Activated naive CD8-positive, alpha-beta T cell treated with anti-CD3 and anti-CD28 coated beads, Interleukin-2, amount 10 ng/mL, durations not matched to agents 7 days and 5 days (primary cell): ENCODE results near the gene OR10W1. TPM values are rescaled to one million over a fixed set of nuclear protein-coding genes. Genes with fewer than 3 reads are reported as not detected.

ENCODE experiments used
- ATAC-seq: fragments of 150-1000 bp; cut with Tn5 transposase; one replicate; pipeline ENCODE4 v1.10.0; 2021; ENCODE audit warnings: low read depth, moderate library complexity
- POLR2A ChIA-PET: fragments of 350-600 bp; sonication (Branson Sonifier 250); formaldehyde crosslinking; loops from one replicate; lab custom pipeline; 2021; ENCODE audit warnings: antibody characterized with exemption; lab: Charles Lee
- DNase-seq: peaks from one replicate; pipeline ENCODE4 v3.0.0; 2021
- H3K27ac Mint-ChIP-seq: one replicate; pipeline ENCODE4 v1.8.0; 2022; ENCODE audit warnings: mild to moderate bottlenecking, mixed read lengths
- H3K27me3 Mint-ChIP-seq: one replicate; pipeline ENCODE4 v1.8.0; 2022; ENCODE audit warnings: mild to moderate bottlenecking, moderate library complexity, mixed read lengths
- H3K36me3 Mint-ChIP-seq: one replicate; pipeline ENCODE4 v1.8.0; 2021; ENCODE audit warnings: mild to moderate bottlenecking, mixed read lengths
- H3K4me1 Mint-ChIP-seq: one replicate; pipeline ENCODE4 v1.8.0; 2021; ENCODE audit warnings: mixed read lengths
- H3K4me3 Mint-ChIP-seq: one replicate; pipeline ENCODE4 v1.8.0; 2022; ENCODE audit warnings: mild to moderate bottlenecking, moderate library complexity, mixed read lengths
- H3K9me3 Mint-ChIP-seq: one replicate; pipeline ENCODE4 v1.8.0; 2021; ENCODE audit warnings: mixed read lengths
- total RNA-seq, 2 experiments: library from RNA; stranded (reverse); gene quantifications; one replicate each; pipeline ENCODE4 v1.2.3, GENCODE V29; 2021

The OR10W1 gene, protein sequence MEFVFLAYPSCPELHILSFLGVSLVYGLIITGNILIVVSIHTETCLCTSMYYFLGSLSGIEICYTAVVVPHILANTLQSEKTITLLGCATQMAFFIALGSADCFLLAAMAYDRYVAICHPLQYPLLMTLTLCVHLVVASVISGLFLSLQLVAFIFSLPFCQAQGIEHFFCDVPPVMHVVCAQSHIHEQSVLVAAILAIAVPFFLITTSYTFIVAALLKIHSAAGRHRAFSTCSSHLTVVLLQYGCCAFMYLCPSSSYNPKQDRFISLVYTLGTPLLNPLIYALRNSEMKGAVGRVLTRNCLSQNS
- total RNA-seq, result not detected

DNA sequence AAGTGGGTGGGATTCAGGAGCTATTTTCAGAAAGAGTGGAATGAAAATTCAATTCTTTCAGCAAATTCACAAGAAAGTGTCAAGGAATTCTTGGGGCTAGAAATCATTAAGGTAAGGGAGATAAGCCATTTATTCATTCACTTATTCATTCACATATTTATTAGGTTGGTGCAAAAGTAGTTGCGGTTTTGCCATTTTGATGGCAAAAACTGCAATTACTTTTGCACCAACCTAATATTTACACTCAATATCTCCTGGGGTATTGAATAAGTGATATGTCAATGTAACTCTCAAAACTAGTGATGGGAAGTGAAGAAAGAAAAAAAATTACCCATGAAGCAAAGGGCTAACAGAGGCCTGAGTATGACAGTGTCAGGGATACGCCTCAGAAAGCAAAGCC is at the start of gene OR10W1:
Gene OR10W1 (minus strand): TSS at position 119 of the 400 bp plus-strand sequence. CDS start 402 bp downstream, outside the sequence.
- POLR2A ChIA-PET, result no interaction called here
- Mint-ChIP-seq H3K4me1 (no peaks in the 10 kb centered on the region), H3K9me3 (peaks cover 3% of the 10 kb centered on the region), H3K36me3 (no peaks in the 10 kb centered on the region), H3K27me3 (peaks cover 3% of the 10 kb centered on the region), H3K4me3 (no peak within 1 kb of the TSS), H3K27ac (no peak within 1 kb of the TSS)
- no peak for ATAC-seq
- DNase-seq, result no peak

DNA sequence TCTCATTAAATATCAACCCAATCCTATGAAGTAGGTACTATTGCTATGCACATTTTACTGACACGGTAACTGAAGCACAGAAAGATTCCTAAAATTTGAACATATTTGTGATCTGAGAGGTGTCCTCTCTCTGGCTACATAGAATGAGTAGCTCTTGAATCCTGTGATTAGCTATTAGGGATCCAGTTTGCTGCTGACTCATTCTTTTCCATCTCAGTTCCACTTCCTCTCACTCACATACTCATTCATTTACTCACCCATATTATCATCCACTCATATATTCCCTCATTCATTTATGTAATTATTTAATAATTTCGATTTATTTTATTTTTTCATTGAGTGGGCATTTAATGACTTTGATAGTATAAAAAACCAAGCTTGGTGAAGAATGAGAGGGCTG is 48.1 kb upstream of the OR10W1 start:
- Mint-ChIP-seq H3K4me3 (no peak overlapping the region), H3K27me3 (no peaks in the 10 kb centered on the region), H3K27ac (no peak overlapping the region), H3K9me3 (no peaks in the 10 kb centered on the region), H3K36me3 (no peaks in the 10 kb centered on the region), H3K4me1 (no peaks in the 10 kb centered on the region)
- POLR2A ChIA-PET, result no interaction called here
- ATAC-seq, result no peak
- no peak for DNase-seq

DNA sequence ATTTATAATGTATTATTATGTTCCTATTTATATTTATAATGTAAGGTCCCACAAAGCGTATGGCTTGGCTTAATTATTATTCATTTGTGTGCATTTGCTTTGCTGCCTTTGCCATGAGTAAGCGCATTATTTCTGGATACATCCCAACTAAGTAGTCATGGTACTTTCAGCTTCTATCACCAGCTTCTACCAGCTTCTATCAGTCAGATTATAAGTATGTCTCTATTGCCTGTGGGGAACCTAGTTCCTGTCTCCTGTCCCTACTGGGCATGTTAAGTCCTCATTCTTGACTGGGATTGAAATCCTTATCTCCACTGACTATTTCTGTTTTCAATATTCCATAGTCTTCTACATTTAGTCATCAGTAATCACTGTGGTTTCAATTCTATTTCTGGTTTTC is 33.5 kb upstream of the OR10W1 start:
- Mint-ChIP-seq H3K27me3 (no peaks in the 10 kb centered on the region), H3K36me3 (no peaks in the 10 kb centered on the region), H3K4me3 (no peak overlapping the region), H3K27ac (no peak overlapping the region), H3K4me1 (no peaks in the 10 kb centered on the region), H3K9me3 (peaks cover 1% of the 10 kb centered on the region)
- no peak for ATAC-seq
- no peak for DNase-seq
- POLR2A ChIA-PET, result no interaction called here

DNA sequence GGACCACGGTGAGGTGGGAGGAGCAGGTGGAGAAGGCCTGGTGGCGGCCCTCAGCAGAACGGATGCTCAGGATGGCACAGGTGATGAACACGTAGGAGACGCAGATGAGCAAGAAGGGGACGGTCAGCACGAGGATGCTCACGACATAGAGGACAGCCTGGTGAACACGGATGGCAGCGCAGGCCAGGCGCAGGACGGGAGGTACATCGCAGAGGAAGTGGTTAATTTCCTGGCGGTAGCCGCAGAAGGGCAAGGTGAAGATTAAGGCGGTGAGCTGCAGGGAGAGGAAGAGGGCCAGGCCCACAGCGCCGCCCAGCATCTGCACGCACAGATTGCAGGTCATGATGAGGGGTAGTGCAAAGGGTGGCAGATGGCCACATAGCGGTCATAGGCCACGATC is 24.0 kb upstream of the OR10W1 start:
- peaks cover 5% of the 10 kb centered on the region for H3K27me3 Mint-ChIP-seq
- no peaks in the 10 kb centered on the region for H3K36me3 Mint-ChIP-seq
- H3K27ac Mint-ChIP-seq, result no peak overlapping the region
- H3K4me3 Mint-ChIP-seq, result no peak overlapping the region
- ATAC-seq, result no peak
- H3K9me3 Mint-ChIP-seq, result no peaks in the 10 kb centered on the region
- POLR2A ChIA-PET, result no interaction called here
- no peaks in the 10 kb centered on the region for H3K4me1 Mint-ChIP-seq
- no peak for DNase-seq

DNA sequence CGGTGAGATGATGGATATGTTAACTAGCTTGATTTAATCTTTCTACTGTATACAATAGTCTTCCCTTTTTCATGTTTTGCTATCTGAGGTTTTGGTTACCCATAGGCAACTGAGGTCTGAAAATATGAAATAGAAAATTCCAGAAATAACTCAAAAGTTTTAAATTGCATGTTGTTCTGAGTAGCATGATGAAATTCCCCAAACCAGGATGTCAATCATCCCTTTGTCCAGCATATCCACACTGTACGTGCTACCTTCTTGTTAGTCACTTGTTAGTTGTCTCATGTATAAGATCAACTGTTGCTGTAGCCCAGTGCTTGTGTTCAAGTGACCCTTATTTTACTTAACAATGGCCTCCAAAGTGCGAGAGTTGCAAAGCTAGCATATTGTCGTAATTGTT is 21.2 kb upstream of the OR10W1 start:
- no peak for DNase-seq
- Mint-ChIP-seq H3K36me3 (no peaks in the 10 kb centered on the region), H3K4me3 (no peak overlapping the region), H3K27ac (no peak overlapping the region), H3K27me3 (peaks cover 5% of the 10 kb centered on the region), H3K4me1 (peaks cover 4% of the 10 kb centered on the region), H3K9me3 (no peaks in the 10 kb centered on the region)
- POLR2A ChIA-PET, result no interaction called here
- no peak for ATAC-seq

DNA sequence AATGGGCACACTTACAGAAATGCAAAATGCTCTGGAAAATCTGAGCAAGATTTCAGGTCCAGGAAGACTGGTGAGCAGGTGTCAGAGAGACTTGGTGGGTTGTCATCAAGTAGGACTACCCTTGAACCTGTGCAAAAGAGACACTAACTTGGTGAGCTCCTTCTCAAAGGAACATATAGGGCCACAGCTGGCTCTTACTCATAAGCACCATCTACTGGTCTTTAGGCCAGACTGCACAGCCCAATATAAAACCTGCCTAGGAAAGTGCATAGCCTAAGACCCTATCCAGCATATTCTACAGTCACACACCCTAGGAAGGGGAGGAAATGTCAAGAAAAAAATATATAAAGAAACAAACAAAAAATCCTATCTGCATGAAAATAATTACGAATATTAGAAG is 18.2 kb upstream of the OR10W1 start:
- POLR2A ChIA-PET, result no interaction called here

DNA sequence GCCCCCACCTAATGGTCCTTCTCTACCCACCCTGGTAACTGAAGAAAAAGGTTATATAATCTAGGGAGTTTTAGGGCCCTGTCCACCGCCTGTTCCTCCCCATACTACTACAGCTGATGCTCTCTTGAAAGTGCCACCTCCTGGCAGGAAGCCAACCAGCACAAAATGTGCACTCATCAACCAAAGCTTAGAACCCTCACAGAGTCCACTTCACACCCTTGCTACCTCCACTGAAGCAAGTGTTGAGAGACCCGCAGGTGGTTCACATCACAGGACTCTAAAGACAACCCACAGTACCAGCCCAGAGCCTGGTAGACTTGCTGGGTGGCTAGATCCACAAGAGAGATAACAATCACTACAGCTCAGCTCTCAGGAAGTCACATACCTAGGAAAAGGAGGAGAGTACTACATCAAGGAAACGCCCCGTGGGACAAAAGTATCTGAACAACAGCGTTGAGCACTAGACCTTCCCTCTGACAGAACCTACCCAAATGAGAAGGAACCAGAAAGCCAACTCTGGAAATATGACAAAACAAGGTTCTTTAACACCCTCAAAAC is 17.5 kb upstream of the OR10W1 start:
- Mint-ChIP-seq H3K27ac (no peak overlapping the region), H3K4me3 (no peak overlapping the region), H3K9me3 (no peaks in the 10 kb centered on the region), H3K4me1 (peaks cover 4% of the 10 kb centered on the region), H3K27me3 (no peaks in the 10 kb centered on the region), H3K36me3 (no peaks in the 10 kb centered on the region)
- no peak for DNase-seq
- POLR2A ChIA-PET, result interaction anchor here (0.6 kb wide), 1 partner anchor 306 kb away, joined by 3 read pairs; no protein-coding TSS in a partner anchor
- no peak for ATAC-seq

More for the DNA sequence above, 18.2 kb upstream of the OR10W1 start:
- no peaks in the 10 kb centered on the region for H3K27me3 Mint-ChIP-seq
- no peak for DNase-seq
- peak; percentile 77 for ATAC-seq
- no peak overlapping the region for H3K4me3 Mint-ChIP-seq
- H3K36me3 Mint-ChIP-seq, result no peaks in the 10 kb centered on the region
- H3K4me1 Mint-ChIP-seq, result peaks cover 4% of the 10 kb centered on the region
- no peak overlapping the region for H3K27ac Mint-ChIP-seq
- no peaks in the 10 kb centered on the region for H3K9me3 Mint-ChIP-seq

DNA sequence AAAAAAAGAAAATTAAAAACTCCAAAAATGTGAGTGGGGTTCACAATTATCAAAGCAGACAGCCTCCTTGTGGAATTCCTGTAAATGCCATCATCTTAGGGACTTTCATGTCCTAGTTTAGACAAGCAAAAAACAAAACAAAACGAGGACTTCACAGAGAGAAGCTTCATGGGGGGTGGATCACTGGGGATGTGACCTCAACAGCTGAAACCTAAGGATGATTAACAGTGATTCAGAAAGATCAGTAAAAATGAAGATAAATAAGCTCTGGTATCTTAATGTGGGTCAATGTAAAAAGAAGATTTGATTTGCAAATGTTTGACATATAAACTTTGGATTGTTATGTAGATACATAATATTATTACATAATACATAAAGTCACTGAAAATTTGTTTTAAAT is 8.1 kb upstream of the OR10W1 start:
- Mint-ChIP-seq H3K36me3 (no peaks in the 10 kb centered on the region), H3K27me3 (peaks cover 3% of the 10 kb centered on the region), H3K4me3 (no peak overlapping the region), H3K9me3 (peaks cover 3% of the 10 kb centered on the region), H3K27ac (no peak overlapping the region), H3K4me1 (no peaks in the 10 kb centered on the region)
- DNase-seq (no peak), ATAC-seq (no peak)
- POLR2A ChIA-PET, result no interaction called here

DNA sequence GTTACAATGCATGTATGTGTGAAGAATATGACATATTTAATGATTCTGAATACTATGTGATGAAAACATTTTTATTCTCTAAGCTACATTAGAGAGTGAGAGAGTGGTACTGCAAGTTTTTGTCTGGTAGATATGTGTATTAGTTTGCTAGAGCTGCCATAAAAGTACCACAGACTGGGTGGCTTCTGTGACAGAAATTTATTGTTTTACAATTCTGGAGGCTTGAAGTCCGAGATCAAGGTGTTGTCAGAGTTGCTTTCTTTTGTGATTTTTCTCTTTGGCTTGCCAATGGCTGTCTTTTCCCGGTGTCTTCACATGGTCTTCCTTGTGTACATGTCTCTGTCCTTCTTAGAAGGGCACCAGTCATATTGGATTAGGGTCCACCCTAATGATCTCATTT is 6.9 kb upstream of the OR10W1 start:
- Mint-ChIP-seq H3K4me3 (no peak overlapping the region), H3K4me1 (no peaks in the 10 kb centered on the region), H3K36me3 (no peaks in the 10 kb centered on the region), H3K9me3 (peaks cover 3% of the 10 kb centered on the region), H3K27me3 (peaks cover 3% of the 10 kb centered on the region), H3K27ac (no peak overlapping the region)
- no peak for DNase-seq
- POLR2A ChIA-PET, result no interaction called here
- ATAC-seq, result no peak

DNA sequence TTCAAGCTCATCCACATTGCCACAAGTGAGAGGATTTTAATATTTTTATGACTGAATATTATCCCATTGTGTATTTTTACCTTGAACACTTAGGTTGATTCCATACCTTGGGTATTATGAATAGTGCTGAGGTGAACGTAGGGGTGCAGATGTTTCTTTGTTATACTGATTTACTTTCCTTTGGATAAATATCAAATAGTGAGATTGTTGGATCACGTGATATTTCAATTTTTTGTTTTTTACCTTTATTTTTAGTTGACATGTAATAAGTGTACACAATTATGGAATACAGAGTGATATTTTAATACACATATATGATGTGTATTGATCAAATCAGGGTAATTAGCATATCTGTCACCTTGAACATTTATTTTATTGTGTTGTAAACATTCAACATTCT is 8.1 kb downstream of the OR10W1 start:
- POLR2A ChIA-PET, result no interaction called here
- Mint-ChIP-seq H3K4me3 (no peak overlapping the region), H3K4me1 (no peaks in the 10 kb centered on the region), H3K36me3 (no peaks in the 10 kb centered on the region), H3K27ac (no peak overlapping the region), H3K27me3 (no peaks in the 10 kb centered on the region), H3K9me3 (no peaks in the 10 kb centered on the region)
- DNase-seq (no peak), ATAC-seq (no peak)

DNA sequence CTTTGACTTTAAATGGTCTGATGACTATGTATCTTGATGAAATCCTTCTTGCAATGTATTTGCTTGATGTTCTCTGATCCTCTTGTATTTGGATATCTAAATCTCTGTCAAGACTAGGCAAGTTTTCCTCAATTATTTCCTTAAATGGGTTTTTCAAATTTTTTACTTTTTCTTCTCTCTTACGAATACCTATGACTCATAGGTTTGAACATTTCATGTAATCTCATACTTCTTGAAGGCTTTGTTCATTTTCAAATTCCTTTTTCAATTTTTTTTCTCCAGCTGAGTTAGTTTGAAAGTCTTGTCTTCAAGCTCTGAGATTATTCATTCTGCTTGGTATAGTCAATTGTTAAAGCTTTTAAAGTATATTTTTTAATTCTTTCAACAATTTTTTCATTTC is 13.1 kb downstream of the OR10W1 start:
- POLR2A ChIA-PET, result no interaction called here
- Mint-ChIP-seq H3K4me1 (no peaks in the 10 kb centered on the region), H3K9me3 (peaks cover 2% of the 10 kb centered on the region), H3K4me3 (no peak overlapping the region), H3K27me3 (peaks cover 3% of the 10 kb centered on the region), H3K27ac (no peak overlapping the region), H3K36me3 (no peaks in the 10 kb centered on the region)
- DNase-seq (no peak), ATAC-seq (no peak)

DNA sequence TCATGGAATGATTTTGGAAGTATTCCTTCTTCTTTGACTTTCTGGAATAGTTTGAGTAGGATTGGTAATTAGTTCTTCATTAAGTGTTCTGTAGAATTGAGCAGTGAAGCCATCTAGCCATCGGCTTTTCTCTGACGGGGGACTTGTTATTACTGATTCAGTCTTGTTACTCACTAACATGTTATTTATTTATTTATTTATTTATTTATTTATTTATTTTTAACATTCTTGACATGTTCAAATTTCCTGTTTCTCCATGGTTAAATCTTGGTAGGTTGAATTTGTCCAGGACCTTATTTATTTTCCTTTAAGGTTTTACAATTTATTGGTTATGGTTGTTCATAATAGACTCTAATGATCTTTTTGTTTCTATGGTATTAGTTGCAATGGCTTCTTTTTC is 24.1 kb downstream of the OR10W1 start:
- DNase-seq (no peak), ATAC-seq (no peak)
- Mint-ChIP-seq H3K27ac (no peak overlapping the region), H3K4me1 (no peaks in the 10 kb centered on the region), H3K36me3 (no peaks in the 10 kb centered on the region), H3K4me3 (no peak overlapping the region), H3K27me3 (peaks cover 2% of the 10 kb centered on the region), H3K9me3 (peaks cover 4% of the 10 kb centered on the region)
- POLR2A ChIA-PET, result no interaction called here

DNA sequence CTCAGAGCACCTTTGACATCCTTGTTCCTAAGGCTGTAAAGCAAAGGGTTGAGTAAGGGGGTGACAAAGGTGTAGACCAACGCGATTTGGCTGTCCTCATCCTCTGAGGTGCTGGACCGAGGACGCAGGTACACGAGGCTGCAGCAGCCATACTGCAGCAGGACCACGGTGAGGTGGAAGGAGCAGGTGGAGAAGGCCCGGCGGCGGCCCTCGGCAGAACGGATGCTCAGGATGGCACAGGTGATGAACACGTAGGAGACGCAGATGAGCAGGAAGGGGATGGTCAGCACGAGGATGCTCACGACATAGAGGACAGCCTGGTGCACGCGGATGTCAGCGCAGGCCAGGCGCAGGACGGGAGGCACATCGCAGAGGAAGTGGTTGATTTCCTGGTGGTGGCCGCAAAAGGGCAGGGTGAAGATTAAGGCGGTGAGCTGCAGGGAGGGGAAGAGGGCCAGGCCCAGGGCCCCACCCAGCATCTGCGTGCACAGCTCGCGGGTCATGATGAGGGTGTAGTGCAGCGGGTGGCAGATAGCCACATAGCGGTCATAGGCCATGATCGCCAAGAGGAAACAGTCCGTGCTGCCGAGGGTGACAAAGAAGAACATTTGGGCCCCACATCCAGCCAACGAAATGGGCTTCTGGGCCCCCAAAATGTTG is 40.0 kb downstream of the OR10W1 start:
- Mint-ChIP-seq H3K27me3 (peaks cover 2% of the 10 kb centered on the region), H3K4me1 (no peaks in the 10 kb centered on the region), H3K9me3 (no peaks in the 10 kb centered on the region), H3K36me3 (no peaks in the 10 kb centered on the region), H3K27ac (no peak overlapping the region), H3K4me3 (no peak overlapping the region)
- DNase-seq (no peak), ATAC-seq (no peak)
- POLR2A ChIA-PET, result no interaction called here

DNA sequence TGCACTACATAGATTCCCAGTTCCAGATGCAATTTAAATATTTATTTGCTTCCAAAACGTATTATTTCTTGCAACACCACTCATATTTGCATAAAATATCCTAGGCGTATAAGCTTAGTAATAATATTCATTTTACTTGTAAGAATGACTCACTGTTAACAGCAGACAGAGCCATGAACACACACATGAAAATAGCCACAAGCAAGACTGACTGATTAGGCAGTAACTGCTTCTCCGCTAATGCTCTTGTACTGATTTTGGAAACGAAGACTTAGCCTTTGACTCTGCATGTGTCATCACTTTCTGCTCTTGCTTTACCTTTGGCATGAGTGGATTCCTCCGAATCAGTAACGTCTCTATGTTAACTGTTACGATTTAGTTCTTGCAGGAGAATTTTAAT is 45.3 kb downstream of the OR10W1 start:
- no peak for DNase-seq
- Mint-ChIP-seq H3K4me3 (no peak overlapping the region), H3K4me1 (no peaks in the 10 kb centered on the region), H3K27me3 (no peaks in the 10 kb centered on the region), H3K27ac (no peak overlapping the region), H3K36me3 (no peaks in the 10 kb centered on the region), H3K9me3 (no peaks in the 10 kb centered on the region)
- no peak for ATAC-seq
- POLR2A ChIA-PET, result no interaction called here
